ENCODE data around the gene GLP1R.
"Not testable (repeated sequence)": the region's sequence is repeated elsewhere in the genome, so short reads cannot be mapped to it uniquely, and the experiment has no call there.

The GLP1R gene

DNA sequence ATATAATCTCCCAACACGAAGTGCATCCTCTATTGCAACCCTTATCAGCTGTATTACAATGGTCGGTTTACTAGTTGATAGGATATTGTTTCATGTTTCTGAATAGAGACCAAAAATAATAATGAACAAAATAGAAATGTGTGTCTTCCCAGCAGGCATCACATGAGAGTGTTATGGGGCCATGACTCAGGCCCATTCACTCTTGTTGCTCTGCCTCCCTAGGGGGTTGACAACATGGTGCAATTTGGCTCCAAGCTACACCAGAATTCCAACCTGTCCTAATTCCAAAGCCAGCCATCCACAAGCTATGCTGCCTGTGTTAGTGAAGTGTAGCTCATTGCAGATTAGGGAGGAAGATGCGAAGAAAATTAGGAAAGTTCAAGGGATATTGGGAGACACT, 79.5 kb downstream of the GLP1R start:
- no peak for DNase-seq (ENCODE audit: low read depth in 3 of 3)

DNA sequence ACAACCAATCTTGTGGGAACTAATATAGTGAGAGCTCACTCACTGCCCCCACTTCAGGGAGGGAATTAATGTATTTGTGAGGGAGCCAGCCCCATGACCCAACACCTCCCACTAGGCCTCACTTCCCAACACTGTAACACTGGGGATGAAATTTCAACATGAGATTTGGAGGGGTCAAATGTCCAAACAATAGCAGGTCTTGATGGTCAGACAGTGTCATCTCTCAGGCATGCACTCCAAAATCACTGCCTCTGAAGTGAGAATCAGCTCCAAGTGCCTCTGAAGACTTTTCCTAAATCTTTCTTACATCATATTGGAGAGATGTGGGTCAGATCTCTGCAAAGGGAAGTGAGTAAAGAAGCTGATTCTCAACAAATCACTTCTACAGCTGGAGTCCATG, 80.3 kb downstream of the GLP1R start:
- DNase-seq (ENCODE audit: low read depth in 3 of 3): no peak

DNA sequence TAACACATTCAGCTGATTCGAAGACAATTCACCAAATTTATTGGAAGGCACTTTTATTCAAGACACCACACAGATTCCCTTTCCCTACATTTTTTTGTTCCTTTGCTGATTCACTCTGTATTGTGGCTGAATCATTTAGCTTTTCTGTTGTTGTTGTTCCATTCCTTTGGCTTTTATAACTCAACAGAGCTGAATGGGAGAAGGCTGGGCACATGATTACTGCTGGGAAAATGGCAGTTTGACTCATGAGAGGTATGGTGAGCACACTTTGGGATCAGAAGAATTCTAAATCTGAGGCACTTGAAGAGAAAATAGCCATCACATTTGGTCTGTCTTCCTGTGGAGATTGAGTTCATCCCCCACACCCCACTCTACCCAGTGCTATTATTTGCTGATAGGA, 82.1 kb downstream of the GLP1R start:
- no peak for DNase-seq (ENCODE audit: low read depth in 3 of 3)

DNA sequence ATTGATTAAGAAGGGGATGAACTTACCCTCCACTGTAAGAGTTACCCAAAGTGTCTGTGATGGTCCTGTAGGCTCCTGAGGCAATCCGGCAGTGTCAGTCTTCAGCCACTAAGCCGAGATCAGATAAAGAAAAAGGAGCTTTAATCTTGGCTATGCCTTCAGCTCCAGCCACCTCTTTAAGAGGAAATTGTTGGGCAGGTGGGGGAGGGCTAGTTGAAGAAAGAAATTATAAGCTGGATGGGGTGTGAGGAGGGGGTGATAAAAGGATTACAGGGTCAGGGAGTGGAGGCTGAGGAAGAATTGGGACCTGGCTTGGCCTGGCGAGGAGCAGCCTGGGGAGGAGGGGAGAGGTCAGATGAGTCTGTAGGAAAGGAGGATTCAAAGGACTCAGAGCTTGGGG, 86.2 kb downstream of the GLP1R start:
- not testable (repeated sequence) for DNase-seq (ENCODE audit: low read depth in 3 of 3)

DNA sequence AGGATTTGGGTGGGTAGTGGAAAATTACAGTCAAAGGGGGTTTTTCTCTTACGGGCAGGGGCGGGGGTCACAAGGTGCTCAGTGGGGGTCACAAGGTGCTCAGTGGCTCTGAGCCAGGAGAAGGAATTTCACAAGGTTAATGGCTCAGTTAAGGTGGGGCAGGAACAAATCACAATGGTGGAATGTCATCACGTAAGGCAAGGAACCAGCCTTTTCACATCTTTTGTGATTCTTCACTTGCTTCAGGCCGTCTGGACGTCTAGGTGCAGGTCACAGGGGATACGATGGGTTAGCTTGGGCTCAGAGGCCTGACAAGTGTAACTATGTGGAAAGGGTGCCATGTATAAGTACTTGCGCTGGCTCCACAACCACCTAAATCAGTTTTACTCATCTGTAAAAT, 87.6 kb downstream of the GLP1R start:
- DNase-seq (ENCODE audit: low read depth in 3 of 3): not testable (repeated sequence)

DNA sequence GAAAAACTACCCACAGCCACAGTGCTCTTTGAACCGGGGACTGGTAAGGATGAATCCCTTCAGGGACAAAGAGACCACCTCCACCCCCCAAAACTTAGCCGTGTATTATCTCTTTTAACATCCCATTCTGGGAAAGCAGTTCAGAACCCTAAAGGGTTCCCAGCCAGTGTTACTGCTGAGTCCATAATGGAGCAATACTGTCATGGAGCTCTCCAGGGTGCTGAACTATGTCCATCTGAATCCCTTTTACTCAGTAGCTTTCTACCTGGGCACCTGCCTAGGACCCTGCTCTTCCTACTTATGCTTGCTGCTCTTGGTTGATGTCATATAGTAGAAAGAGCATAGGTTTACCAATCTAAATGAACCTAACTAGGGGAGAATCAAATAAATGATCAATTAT, 88.7 kb downstream of the GLP1R start:
- peak in 2 of 3 donors; percentile 26 to 38 for DNase-seq (ENCODE audit: low read depth in 3 of 3)

All from stimulated activated CD4-positive, alpha-beta T cell treated with anti-CD3 and anti-CD28 coated beads, TNF-alpha, amount 100 ng/mL, for 48 hours (primary cell).